Erythroblast (primary cell): ENCODE results near the gene BTBD2.

Experiments
- GATA1 ChIP-seq: IDR thresholded peaks from 2 replicates; pipeline ENCODE4 v1.6.1; 2011; ENCODE audit warnings: low read depth, mild to moderate bottlenecking, control low read depth, low read length, moderate library complexity
- POLR2A ChIP-seq: IDR thresholded peaks from 2 replicates; pipeline ENCODE4 v1.6.1; 2011; ENCODE audit warnings: mild to moderate bottlenecking, low read length

DNA sequence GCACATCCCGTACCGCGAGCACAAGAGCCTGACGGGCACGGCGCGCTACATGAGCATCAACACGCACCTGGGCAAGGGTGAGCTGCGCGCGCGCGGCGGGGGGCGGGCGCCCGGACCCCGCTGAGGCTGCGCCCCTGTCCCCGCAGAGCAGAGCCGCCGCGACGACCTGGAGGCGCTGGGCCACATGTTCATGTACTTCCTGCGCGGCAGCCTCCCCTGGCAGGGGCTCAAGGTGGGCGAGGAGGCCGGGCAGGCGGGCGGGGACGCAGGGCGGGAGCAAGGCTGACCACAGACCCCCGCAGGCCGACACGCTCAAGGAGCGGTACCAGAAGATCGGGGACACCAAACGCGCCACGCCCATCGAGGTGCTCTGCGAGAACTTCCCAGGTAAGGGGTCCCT lies 36.5 kb downstream of the BTBD2 start:
- TF ChIP-seq POLR2A: no peak
- no peak for TF ChIP-seq GATA1
